ENCODE measurements around the gene BTNL3. TPM values are rescaled to one million over a fixed set of nuclear protein-coding genes. Genes with fewer than 3 reads are reported as not detected.

Gene BTNL3
- total and polyA plus RNA-seq, 5 experiments from 2014 or later: not detected

DNA sequence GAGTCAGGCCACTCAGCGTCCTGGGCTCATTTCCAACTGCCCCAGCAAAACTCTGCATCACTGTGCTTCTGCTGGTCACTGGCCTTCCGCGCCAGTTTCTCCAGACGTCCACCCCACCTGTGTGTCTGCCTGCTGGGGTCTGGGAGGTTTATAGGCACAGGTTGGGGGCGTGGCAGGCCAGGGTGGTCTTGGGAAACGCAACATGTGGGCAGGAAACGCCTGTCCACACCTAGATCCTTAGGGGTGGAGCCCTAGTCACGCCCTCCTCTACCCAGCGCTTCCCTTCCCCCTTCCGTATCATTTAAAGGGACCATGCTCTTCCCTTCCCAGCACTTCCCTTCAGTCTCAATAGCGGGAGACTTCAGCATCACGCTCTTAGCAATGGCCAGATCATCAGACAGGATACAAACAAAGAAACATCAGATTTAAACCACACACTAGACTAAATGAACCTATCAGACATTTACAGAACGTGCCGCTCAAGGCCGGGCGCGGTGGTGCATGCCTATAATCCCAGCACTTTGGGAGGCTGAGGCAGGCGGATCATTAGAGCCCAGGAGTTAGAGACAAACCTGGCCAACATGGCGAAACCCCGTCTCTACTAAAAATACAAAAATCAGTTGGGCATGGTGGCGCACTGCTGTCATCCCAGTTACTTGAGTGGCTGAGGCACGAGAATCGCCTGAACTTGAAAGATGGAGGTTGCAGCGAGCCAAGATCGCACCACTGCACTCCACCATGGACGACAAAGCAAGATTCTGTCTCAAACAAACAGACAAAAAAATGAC lies 39.6 kb downstream of the BTNL3 start:
- ATAC-seq (no peak), DNase-seq (no peak)
- H3K9me3 Mint-ChIP-seq: peaks cover 0 to 27% (median 7%) of the 10 kb centered on the region in 9 donors
- peaks cover 0 to 19% (median 0%) of the 10 kb centered on the region in 3 donors for H3K36me3 Mint-ChIP-seq
- POLR2A ChIA-PET: no interaction called here
- H3K27me3 Mint-ChIP-seq: peaks cover 17 to 60% (median 33%) of the 10 kb centered on the region in 5 donors
- H3K27ac Mint-ChIP-seq: peak overlapping the region in 2 of 10 donors; percentile 1 to 20
- H3K4me3 Mint-ChIP-seq: no peak overlapping the region
- no peaks in the 10 kb centered on the region for H3K4me1 Mint-ChIP-seq

DNA sequence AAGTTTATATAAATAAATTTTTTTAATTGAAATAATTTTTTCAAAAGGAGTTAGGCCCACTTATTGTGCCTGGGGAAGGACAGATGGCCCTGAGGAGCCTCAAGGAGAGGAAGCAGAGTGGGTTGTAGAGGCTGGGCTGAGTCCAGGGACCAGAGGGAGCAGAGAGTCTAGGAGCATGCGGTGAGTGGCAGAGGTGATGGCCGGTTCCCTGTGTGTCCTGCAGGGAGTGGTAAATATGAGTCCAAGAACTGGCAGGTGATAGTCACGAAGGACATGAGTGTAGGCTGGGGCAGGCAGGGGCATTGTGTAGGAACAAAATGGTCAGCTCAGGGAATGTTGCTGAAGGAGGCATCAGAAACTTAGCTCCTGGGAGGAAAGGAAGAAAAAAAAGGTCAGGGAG lies 43.1 kb downstream of the BTNL3 start:
- ATAC-seq (no peak), DNase-seq (no peak)
- Mint-ChIP-seq H3K9me3 (peaks cover 0 to 6% (median 2%) of the 10 kb centered on the region in 9 donors), H3K27me3 (peaks cover 4 to 25% (median 17%) of the 10 kb centered on the region in 5 donors), H3K4me1 (no peaks in the 10 kb centered on the region), H3K27ac (no peak overlapping the region), H3K36me3 (peaks cover 0 to 6% (median 0%) of the 10 kb centered on the region in 3 donors), H3K4me3 (no peak overlapping the region)
- POLR2A ChIA-PET: no interaction called here

DNA sequence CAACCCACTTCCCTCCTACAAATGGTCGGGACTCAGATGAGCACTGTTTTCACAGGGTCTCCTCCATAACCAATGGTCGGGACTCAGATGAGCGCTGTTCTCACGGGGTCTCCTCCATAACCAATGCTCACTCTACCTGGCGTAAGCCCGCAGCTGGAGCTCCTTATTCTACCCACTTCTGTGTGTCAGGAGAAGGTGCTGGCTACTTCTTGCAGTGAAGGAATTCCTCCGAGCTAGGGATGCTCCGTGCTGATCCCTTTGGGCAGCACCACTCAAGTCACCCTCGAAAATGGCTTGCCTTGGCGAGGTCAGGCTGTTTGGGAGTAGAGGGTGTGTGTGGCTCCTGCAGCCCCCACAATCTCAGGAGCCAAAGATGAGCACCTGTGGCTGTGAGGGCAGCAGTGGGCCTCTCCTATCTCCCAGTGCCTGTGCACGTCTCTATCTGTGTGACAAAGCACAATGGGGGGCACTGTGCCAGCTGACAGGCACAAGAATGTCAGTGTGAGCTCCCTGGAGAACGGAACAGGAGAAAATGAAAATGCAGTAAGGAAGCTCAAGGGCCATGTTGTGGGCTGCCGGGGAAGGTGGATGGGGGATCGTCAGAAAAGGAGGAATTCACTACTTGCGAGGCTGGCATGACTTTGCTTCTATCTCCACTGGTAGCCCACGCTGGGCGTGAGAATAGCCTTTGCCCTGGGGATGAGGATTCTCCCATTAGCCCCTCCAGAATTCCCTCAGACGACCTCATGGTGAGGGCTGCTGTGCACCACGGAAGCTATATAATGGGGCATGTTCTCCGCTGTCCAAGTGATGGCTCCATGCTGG lies 47.6 kb downstream of the BTNL3 start:
- ATAC-seq (no peak), DNase-seq (no peak)
- POLR2A ChIA-PET: no interaction called here
- H3K27me3 Mint-ChIP-seq: peaks cover 10 to 33% (median 20%) of the 10 kb centered on the region in 5 donors
- no peak overlapping the region for H3K4me3 Mint-ChIP-seq
- no peaks in the 10 kb centered on the region for H3K4me1 Mint-ChIP-seq
- H3K27ac Mint-ChIP-seq: no peak overlapping the region
- peaks cover 0 to 6% (median 2%) of the 10 kb centered on the region in 9 donors for H3K9me3 Mint-ChIP-seq
- H3K36me3 Mint-ChIP-seq: peaks cover 0 to 6% (median 0%) of the 10 kb centered on the region in 3 donors

DNA sequence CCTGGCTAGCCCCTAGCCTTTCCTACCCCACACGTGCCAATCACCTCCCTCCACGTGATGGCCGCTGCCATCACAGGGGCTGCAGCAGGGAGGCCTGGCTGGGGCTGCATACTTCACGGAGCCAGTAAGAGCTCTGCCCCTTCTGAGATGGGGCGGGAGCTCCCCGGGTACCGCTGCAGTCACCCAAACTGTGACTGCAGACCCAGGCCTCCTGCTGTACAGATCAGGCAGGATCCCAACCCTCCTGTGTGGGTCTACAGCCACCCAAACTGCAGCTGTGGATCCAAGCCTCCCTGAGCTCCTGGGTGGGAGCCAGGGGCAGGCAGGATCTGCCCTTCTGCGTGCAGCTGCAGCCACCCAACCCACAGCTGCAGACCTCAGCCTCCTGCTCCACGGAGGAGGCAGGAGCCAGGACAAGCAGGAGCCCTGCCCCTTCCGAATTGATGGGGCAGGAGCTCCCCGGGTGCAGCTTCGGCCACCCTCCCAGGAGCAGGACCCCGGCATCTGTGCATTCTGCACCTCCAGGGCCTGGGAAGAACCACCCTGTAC lies 48.2 kb downstream of the BTNL3 start:
- H3K4me3 Mint-ChIP-seq: no peak overlapping the region
- H3K4me1 Mint-ChIP-seq: peaks cover 0 to 1% (median 0%) of the 10 kb centered on the region in 4 donors
- DNase-seq (no peak), ATAC-seq (no peak)
- peaks cover 0 to 2% (median 0%) of the 10 kb centered on the region in 3 donors for H3K36me3 Mint-ChIP-seq
- H3K27ac Mint-ChIP-seq: no peak overlapping the region
- H3K27me3 Mint-ChIP-seq: peaks cover 6 to 34% (median 21%) of the 10 kb centered on the region in 5 donors
- POLR2A ChIA-PET: no interaction called here
- H3K9me3 Mint-ChIP-seq: peaks cover 0 to 3% (median 0%) of the 10 kb centered on the region in 9 donors

DNA sequence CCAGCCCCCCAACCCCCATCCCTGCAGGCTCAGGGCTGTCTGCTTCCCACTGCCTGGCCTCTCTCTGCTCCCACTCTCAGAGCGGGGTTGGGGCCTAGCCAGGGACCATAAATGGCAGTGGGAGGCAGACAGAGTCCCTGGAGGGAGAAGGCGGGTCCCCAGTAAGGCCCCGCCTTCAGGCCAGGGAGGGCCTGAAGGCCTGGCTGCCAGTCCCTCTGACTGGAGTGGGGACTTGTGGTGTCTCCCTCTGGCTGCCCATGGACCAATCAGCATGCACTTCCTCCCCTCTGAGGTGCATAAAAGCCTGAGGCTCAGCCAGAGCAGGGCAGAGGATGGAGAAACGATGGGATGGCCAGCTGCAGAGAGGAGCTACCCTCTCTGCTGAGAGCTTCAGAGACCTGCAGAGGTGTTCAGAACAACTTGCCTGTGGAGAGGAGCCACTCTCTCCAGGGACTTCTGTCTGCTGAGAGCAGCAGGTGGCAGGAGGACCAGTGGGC lies 48.8 kb downstream of the BTNL3 start:
- Mint-ChIP-seq H3K9me3 (peaks cover 0 to 1% (median 0%) of the 10 kb centered on the region in 9 donors), H3K36me3 (no peaks in the 10 kb centered on the region), H3K4me3 (no peak overlapping the region), H3K27me3 (peaks cover under 1 to 39% (median 20%) of the 10 kb centered on the region in 5 donors), H3K4me1 (peaks cover 0 to 1% (median 0%) of the 10 kb centered on the region in 4 donors), H3K27ac (no peak overlapping the region)
- DNase-seq: no peak
- POLR2A ChIA-PET: no interaction called here
- no peak for ATAC-seq

DNA sequence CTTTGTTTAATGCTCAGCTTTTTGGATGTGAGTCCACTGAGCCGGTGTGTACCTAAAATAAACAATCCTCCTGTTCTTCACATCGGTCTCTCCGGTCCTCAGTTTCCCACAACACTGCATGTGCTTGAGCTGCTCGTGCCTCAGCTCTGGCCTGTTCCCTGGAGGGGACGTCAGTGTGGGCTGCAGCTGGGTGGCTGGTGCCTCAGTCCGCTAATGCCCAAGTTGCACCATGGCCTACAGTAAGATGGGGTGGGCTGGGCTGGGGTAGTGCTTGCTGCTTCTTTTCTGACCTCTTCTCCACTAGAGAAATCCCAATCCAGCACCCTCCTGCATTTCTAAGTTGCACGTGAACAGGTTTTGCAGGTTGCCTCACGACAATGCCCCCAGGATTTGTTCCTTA lies 50.8 kb downstream of the BTNL3 start:
- ATAC-seq (no peak), DNase-seq (no peak)
- POLR2A ChIA-PET: no interaction called here
- Mint-ChIP-seq H3K4me1 (peaks cover 0 to 1% (median under 1%) of the 10 kb centered on the region in 4 donors), H3K27ac (no peak overlapping the region), H3K36me3 (no peaks in the 10 kb centered on the region), H3K27me3 (peaks cover 0 to 48% (median 32%) of the 10 kb centered on the region in 5 donors), H3K4me3 (no peak overlapping the region), H3K9me3 (peaks cover 0 to 1% (median 0%) of the 10 kb centered on the region in 9 donors)

DNA sequence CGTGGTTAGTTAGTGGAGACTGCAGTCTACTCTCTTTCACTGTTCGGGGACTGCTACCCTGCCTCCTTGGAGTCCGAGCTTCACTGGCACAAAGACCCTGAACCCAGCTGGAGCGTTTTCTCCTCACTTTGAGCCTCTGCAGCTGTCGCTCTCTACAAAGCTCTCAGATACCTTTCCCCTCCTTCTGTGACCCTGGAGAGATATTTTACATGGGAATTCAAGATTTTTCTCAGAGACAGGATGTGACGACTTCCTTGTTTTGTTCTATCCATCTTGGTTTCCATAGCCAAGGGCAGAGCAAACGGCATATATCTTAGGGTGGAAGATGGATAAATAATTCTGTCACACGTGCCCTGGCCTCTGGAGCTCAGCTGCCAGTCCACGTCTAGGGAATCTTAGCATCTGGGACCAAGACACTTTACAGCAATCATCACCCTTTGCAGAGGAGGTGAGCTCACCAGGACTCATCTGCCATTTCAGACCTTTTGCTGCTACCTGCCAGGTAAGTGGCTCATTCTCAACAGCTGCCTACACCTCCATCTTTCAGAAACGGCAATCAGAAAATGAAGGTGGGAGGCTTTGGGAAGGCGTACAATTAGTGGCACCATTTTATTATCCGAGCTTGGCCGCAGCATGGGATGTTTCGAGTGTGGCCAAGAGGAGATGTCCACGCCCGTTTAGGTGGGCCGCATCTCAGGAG lies 51.4 kb downstream of the BTNL3 start, which contains the start of gene BTNL9:
TSS of gene BTNL9 (plus strand) at position 336 of the 700 bp plus-strand sequence. CDS start 5,224 bp downstream, outside the sequence.
- Mint-ChIP-seq H3K27ac (no peak within 1 kb of the TSS), H3K4me1 (peaks cover 0 to 1% (median under 1%) of the 10 kb centered on the region in 4 donors), H3K27me3 (peaks cover 0 to 51% (median 33%) of the 10 kb centered on the region in 5 donors), H3K4me3 (no peak within 1 kb of the TSS), H3K36me3 (no peaks in the 10 kb centered on the region), H3K9me3 (peaks cover 0 to 2% (median 0%) of the 10 kb centered on the region in 9 donors)
- POLR2A ChIA-PET: no interaction called here
- DNase-seq (no peak), ATAC-seq (no peak)

DNA sequence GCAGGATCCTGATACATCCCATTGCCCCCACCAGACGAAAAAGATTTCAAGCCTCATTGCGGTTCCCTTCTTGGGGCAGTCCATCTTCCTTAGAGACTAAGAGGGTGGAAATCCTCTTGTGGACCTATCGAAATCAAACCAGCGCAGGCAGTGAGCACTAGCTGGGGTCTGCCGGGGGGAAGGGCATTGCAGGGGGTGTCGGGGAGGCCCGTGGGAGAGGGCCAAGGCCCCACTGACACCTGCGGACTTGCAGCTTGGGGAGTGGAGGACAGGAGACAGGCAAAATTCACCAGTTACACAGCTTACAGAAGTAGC lies 51.9 kb downstream of the BTNL3 start:
- no peak overlapping the region for H3K27ac Mint-ChIP-seq
- H3K4me1 Mint-ChIP-seq: peaks cover 0 to 1% (median under 1%) of the 10 kb centered on the region in 4 donors
- ATAC-seq (no peak), DNase-seq (no peak)
- POLR2A ChIA-PET: no interaction called here
- H3K36me3 Mint-ChIP-seq: no peaks in the 10 kb centered on the region
- H3K4me3 Mint-ChIP-seq: no peak overlapping the region
- peaks cover 0 to 2% (median 0%) of the 10 kb centered on the region in 9 donors for H3K9me3 Mint-ChIP-seq
- peaks cover 0 to 51% (median 33%) of the 10 kb centered on the region in 5 donors for H3K27me3 Mint-ChIP-seq

DNA sequence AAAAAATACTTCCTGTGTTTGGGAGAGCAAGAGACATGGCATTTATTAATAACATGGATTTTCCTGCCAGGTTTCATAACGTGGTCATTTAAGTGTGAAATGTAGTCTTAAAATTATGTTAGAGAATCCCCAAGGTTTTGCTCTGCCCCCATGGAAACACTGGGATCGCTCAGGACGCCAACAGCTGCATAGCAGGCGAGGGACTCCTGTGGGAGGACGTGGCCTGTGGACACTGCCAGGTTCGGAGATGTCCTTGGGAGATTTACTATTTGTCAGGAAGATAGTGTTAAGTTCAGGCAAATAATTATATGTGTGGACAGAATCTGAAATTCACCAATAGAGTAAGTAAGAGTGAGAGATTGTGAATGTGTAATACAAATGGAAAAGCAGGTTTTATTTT lies 52.4 kb downstream of the BTNL3 start:
- Mint-ChIP-seq H3K27ac (no peak overlapping the region), H3K27me3 (peaks cover 0 to 51% (median 33%) of the 10 kb centered on the region in 5 donors), H3K36me3 (no peaks in the 10 kb centered on the region), H3K9me3 (peaks cover 0 to 2% (median 0%) of the 10 kb centered on the region in 9 donors), H3K4me3 (no peak overlapping the region), H3K4me1 (peaks cover 0 to 1% (median under 1%) of the 10 kb centered on the region in 4 donors)
- DNase-seq (no peak), ATAC-seq (no peak)
- POLR2A ChIA-PET: no interaction called here

DNA sequence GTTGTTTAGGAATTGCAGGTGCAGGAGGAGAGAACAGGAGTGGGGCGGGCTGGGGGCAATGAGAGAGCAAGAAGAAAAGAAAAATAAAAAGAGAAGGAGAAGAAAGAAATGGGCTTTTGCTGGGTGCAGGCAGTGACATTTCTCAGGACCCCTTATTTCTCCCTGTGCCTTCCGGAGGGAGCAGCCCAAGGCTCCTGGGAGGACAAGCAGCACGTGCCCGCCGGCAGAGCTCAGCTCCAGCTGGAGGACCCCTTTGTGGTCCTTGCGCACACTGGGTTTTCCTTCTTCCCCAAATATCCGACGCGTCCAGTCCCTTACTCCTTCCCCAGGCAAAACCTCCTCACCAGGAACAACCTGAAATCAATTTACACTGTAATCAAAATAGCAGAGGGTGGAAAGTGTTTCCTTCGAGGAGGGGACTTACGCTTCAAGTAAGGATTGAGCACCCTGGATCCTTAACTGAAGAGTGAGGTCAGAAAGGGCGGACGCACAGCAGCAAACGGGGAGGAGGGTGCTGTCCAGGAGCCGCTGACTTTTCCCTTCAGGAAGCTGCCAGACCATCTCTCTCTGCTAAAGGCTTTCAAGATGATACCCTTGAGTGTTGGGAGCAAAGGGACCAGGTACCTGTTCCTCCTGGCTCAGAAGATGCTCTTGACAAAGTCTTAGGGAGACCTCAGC lies 53.5 kb downstream of the BTNL3 start:
- H3K4me3 Mint-ChIP-seq: no peak overlapping the region
- POLR2A ChIA-PET: no interaction called here
- peak overlapping the region in 1 of 10 donors; percentile 56 for H3K27ac Mint-ChIP-seq
- H3K36me3 Mint-ChIP-seq: no peaks in the 10 kb centered on the region
- no peak for ATAC-seq
- H3K4me1 Mint-ChIP-seq: peaks cover 0 to 1% (median under 1%) of the 10 kb centered on the region in 4 donors
- peaks cover 0 to 48% (median 33%) of the 10 kb centered on the region in 5 donors for H3K27me3 Mint-ChIP-seq
- peaks cover 0 to 2% (median 0%) of the 10 kb centered on the region in 9 donors for H3K9me3 Mint-ChIP-seq
- DNase-seq: no peak

DNA sequence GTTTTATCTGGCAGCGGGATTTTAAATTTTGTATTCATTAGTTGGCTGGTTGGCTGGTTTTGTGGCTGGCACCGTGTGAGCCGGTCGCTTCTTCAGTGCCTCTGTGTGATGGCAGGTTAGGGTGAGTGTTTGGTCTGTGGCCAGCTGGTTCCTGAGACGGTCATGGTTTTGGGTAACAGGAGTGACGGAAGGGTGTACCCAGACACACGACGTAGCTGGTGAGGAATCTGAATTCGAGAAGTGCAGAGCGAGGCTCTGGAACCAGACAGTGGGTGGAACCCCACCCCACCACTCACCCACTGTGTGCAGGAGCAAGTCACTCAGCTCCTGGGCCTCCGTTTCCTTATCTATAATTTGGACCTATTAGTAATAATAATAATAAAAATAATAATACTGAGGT lies 54.1 kb downstream of the BTNL3 start:
- Mint-ChIP-seq H3K27me3 (peaks cover 0 to 49% (median 35%) of the 10 kb centered on the region in 5 donors), H3K9me3 (peaks cover 0 to 2% (median 0%) of the 10 kb centered on the region in 9 donors), H3K36me3 (no peaks in the 10 kb centered on the region), H3K4me1 (peaks cover 0 to 1% (median under 1%) of the 10 kb centered on the region in 4 donors), H3K27ac (peak overlapping the region in 1 of 10 donors; percentile 56), H3K4me3 (no peak overlapping the region)
- ATAC-seq (no peak), DNase-seq (no peak)
- POLR2A ChIA-PET: no interaction called here

All from naive thymus-derived CD8-positive, alpha-beta T cell (primary cell).